ENCODE data around the gene TNN. TPM values are rescaled to one million over a fixed set of nuclear protein-coding genes. Genes with fewer than 3 reads are reported as not detected.

The TNN gene
- total RNA-seq, 1 experiment from 2014 or later = 0.11 TPM

DNA sequence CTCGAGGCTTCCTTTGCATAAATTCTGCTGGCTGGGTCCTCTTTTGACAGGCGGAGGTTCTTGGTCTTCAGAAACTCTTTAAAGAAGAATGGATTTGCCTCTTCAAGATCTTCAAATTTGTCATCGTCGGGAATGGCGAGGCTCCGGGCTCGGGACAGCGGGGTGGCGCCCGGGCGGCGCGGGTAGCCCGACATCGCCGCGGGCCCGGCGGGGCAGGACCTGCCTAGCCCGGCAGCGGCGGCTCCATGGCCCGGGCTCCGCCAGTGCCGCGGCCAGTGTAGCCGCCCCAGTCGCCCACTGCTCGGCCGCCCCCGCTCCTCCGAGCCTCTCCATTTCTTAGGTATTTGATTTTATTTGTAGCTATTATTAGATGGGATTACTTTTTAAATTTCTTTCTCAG is 22.1 kb upstream of the TNN start:
- H3K4me1 Mint-ChIP-seq = peaks cover 6 to 8% of the 10 kb centered on the region in 2 experiments; a peak in 2 of 4 replicates
- Histone ChIP-seq H3K56ac (ENCODE audit: insufficient read length, low read depth, low read length) (no peak overlapping the region), H2BK20ac (ENCODE audit: low read depth, low read length, poor library complexity, severe bottlenecking) (no peak overlapping the region), H3K79me2 (ENCODE audit: insufficient read depth, low read length) (no peaks in the 10 kb centered on the region), H3K4me2 (ENCODE audit: insufficient read depth, insufficient read length, low read length) (no peak overlapping the region), H3K14ac (ENCODE audit: insufficient read depth, low read length) (no peak overlapping the region), H2BK120ac (ENCODE audit: low read depth, low read length, poor library complexity, severe bottlenecking) (no peak overlapping the region), H3K4ac (ENCODE audit: low read depth, low read length) (no peak overlapping the region), H3K4me1 (ENCODE audit: insufficient read depth, low read length) (no peaks in the 10 kb centered on the region), H2AFZ (ENCODE audit: low read length) (no peak overlapping the region), H3K9ac (ENCODE audit: extremely low read depth, insufficient read length, low read length) (no peak overlapping the region), H2BK5ac (ENCODE audit: insufficient read length, low read length) (no peak overlapping the region), H4K20me1 (ENCODE audit: control insufficient read depth, insufficient read depth, insufficient read length) (no peaks in the 10 kb centered on the region), H3T11ph (ENCODE audit: low read length) (no peak overlapping the region), H2BK12ac (ENCODE audit: insufficient read length, low read depth, low read length) (no peak overlapping the region), H4K8ac (replicated peaks; ENCODE audit: insufficient read length, low read depth, low read length) (no peak overlapping the region), H3K79me1 (ENCODE audit: insufficient read depth, low read depth, low read length, poor library complexity, severe bottlenecking) (no peaks in the 10 kb centered on the region), H2AK5ac (ENCODE audit: insufficient read length, low read length) (no peak overlapping the region), H4K91ac (ENCODE audit: insufficient read length, low read depth, low read length) (no peak overlapping the region), H3K23me2 (ENCODE audit: insufficient read length, low read depth, low read length, poor library complexity, severe bottlenecking) (no peaks in the 10 kb centered on the region), H2BK15ac (ENCODE audit: low read depth, low read length) (no peak overlapping the region), H3K23ac (ENCODE audit: insufficient read length, low read depth, low read length) (no peak overlapping the region), H3K27ac (ENCODE audit: insufficient read length, low read depth, low read length) (no peak overlapping the region), H3K9me3 (ENCODE audit: control insufficient read depth, low read depth, low read length) (no peaks in the 10 kb centered on the region), H3K27me3 (ENCODE audit: insufficient read depth, low read length) (no peaks in the 10 kb centered on the region), H4K5ac (ENCODE audit: insufficient read length, low read depth, low read length) (no peak overlapping the region), H3K18ac (ENCODE audit: insufficient read length, low read depth, low read length) (no peak overlapping the region)
- TF ChIP-seq, protein P1, sequence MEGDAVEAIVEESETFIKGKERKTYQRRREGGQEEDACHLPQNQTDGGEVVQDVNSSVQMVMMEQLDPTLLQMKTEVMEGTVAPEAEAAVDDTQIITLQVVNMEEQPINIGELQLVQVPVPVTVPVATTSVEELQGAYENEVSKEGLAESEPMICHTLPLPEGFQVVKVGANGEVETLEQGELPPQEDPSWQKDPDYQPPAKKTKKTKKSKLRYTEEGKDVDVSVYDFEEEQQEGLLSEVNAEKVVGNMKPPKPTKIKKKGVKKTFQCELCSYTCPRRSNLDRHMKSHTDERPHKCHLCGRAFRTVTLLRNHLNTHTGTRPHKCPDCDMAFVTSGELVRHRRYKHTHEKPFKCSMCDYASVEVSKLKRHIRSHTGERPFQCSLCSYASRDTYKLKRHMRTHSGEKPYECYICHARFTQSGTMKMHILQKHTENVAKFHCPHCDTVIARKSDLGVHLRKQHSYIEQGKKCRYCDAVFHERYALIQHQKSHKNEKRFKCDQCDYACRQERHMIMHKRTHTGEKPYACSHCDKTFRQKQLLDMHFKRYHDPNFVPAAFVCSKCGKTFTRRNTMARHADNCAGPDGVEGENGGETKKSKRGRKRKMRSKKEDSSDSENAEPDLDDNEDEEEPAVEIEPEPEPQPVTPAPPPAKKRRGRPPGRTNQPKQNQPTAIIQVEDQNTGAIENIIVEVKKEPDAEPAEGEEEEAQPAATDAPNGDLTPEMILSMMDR (conservative IDR thresholded peaks at IDR 0.05) = no peak
- no peaks in the 10 kb centered on the region for H3K9me3 Mint-ChIP-seq
- no CpG with 5 or more reads among the region's 32 CpGs for WGBS (ENCODE audit: extremely low coverage, insufficient read length, low lambda C conversion rate)
- peaks cover 2% of the 10 kb centered on the region; the same call in 1 of the 2 replicates for H3K27me3 Mint-ChIP-seq (ENCODE audit: low read depth)
- no peak overlapping the region for H3K27ac Mint-ChIP-seq
- H3K4me3 Mint-ChIP-seq = no peak overlapping the region
- H3K36me3 Mint-ChIP-seq (ENCODE audit: insufficient read depth in 1 of 3, low read depth in 3 of 3) = no peaks in the 10 kb centered on the region
- DNase-seq = no peak
